Activated CD4-positive, alpha-beta T cell treated with anti-CD3 and anti-CD28 coated beads for 1 hour (primary cell): ENCODE results near the gene GPR89A.

Source experiments
- DNase-seq: peaks from one replicate; pipeline ENCODE4 v3.0.0-alpha.2; 2020

The GPR89A gene

DNA sequence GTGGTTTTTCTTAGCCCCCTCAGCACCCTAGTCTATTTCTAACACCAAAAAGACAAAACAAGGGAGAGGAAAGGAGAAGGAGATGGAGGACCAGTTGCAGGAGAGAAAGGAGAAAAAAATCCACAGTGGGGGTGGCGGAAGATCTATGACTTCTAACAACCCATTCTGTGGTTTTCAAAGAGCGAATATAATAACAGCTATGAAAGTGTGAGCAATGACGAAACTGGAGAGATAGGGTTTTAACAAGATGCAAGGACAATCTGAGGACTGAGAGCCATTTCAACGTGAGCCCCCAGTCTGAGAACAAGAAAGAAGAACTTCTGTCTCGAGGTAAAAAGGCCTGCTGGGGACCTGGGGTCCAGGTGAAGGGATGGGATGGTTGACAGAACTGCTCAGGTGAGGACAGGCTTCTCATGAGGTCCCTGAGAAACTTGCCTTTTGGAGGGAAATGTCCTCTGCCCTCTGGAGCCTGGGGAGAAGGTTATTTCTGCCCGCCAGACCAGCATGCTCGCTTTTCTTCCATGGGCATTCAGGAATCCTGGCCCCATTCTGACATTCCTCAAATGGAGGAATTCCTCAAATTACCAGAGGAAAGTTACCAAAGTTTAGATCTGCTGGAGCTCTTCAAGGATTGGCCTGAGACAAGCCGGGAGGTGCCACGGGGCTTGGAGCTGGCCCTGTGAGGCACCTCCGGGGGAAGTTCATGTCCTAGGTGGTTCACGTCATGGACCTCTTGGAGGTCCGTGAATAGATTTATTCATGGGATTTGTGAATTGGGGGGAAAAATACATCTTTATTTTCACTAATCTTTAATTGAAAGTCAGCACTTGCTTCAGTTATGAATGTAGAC is 111.7 kb downstream of the GPR89A start, which contains the start of gene CD160:
TSS of gene CD160 (plus strand) at position 270 of the 850 bp plus-strand sequence. CDS start 8,829 bp downstream, outside the sequence.
- no peak for DNase-seq
